T-helper 2 cell treated with Interferon-gamma antibody and Interleukin-4, amounts not matched to agents 100 ng/mL and 5 ng/mL, for 36 hours (primary cell): Measurements from ENCODE around the gene TMEM200C. TPM values are rescaled to one million over a fixed set of nuclear protein-coding genes. Genes with fewer than 3 reads are reported as not detected.

Source experiments
- intact Hi-C: fragments of 100-400 bp; cut with micrococcal nuclease; formaldehyde crosslinking; loops from one replicate; pipeline ENCODE4 v1.15.1; 2023
- total RNA-seq: library from RNA; stranded (reverse); gene quantifications from 2 replicates; pipeline ENCODE4 v1.2.3, GENCODE V29; 2022

TMEM200C gene
- not detected in 2 replicates for total RNA-seq

GRCh38 chr18:5895299-5895875 lies at the start of gene TMEM200C:
TMEM200C (minus strand) TSS chr18:5895522; CDS start chr18:5892063, 3,459 bp downstream.
- intact Hi-C loops, result loop anchor here (10.0 kb wide), 1 partner anchor 291 kb away; no protein-coding TSS in a partner anchor

GRCh38 chr18:5944448-5944847 lies 49.1 kb upstream of the TMEM200C start:
- intact Hi-C loops, result no loop called here

GRCh38 chr18:5943514-5943913 lies 48.2 kb upstream of the TMEM200C start:
- intact Hi-C loops, result no loop called here

GRCh38 chr18:5942591-5942990 lies 47.3 kb upstream of the TMEM200C start:
- intact Hi-C loops, result no loop called here

DNA sequence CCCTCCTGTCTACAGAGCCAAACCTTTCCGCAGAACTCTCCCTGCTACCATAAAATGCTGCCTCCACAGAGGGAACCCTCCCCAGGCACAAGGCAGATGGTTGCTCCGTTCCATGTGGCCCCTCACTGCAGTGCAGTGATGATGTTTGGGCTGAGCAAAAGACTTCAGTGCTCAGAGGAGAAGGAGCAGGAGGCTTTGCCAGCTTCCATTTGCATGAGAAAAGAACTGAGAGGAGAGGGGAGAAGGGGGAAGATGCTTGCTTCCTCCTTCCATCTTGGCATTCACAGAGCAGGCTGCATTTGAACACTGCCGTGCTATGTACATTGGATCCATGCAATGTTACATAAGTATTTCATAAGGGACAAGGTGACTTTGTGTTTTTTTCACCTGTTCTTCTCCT lies 46.6 kb upstream of the TMEM200C start:
- intact Hi-C loops, result no loop called here

DNA sequence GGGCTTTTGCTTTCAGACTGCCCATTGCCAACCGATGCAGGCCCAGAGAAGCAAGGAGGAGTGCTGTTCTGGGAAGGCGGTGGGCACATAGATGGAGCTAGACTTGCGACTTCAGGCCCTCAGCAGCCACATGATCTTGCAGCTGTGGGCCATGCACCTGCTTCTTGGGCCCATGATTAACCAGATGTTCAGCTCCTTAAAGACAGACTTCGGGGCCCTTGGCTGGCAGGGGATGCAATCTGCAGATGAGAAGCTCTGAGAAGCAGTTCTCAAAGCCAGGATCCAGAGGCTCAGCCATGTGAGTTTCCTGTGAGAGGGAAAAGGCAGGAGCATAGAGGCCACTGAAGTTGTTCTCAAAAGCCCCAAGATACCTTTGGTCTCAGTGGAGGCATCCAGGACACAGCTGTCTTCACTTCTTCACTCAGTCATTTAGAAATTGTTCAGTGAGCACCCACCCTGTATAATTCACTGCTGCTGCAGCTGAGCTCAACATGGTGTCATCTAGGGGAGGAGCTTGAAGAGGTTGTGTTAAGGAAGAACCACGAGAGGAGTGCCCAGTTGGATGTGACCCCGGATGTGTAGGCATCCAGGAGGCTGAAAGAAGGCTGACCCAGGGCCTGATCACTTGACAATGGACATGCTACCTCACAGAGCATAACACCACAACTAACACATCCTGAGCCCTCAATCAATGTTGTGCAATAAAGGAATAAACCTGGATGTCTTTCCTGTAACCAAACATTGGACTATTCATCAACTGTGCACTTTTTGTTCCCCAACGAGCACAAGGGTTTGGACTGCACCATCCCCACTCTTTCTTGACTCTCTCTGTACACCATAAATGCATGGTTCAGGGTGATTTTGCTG lies 44.7 kb upstream of the TMEM200C start:
- intact Hi-C loops, result no loop called here

DNA sequence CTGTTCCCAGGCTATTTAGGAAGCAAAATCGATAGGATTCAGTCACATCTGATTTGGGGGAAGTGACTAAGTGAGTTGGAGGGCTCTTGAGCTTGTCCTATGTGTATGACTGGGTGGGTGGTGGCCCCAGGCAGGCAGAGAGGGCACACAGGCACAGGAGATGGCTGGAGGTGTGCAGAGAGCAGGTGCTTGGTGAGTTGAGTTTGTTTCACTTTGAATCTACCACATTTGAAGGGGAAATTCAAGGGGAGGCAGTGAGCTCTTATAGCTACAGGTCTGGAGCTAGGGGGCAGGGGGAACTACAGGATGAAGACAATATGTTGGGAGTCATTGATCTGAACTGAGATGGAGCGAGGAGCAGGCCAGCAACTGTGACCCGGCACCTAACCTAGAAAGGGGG lies 42.5 kb upstream of the TMEM200C start:
- intact Hi-C loops, result no loop called here

GRCh38 chr18:5937121-5937520 lies 41.8 kb upstream of the TMEM200C start:
- intact Hi-C loops, result no loop called here

- intact Hi-C loops, result no loop called here
Observed at GRCh38 chr18:5930789-5931188, 35.5 kb upstream of the TMEM200C start.

DNA sequence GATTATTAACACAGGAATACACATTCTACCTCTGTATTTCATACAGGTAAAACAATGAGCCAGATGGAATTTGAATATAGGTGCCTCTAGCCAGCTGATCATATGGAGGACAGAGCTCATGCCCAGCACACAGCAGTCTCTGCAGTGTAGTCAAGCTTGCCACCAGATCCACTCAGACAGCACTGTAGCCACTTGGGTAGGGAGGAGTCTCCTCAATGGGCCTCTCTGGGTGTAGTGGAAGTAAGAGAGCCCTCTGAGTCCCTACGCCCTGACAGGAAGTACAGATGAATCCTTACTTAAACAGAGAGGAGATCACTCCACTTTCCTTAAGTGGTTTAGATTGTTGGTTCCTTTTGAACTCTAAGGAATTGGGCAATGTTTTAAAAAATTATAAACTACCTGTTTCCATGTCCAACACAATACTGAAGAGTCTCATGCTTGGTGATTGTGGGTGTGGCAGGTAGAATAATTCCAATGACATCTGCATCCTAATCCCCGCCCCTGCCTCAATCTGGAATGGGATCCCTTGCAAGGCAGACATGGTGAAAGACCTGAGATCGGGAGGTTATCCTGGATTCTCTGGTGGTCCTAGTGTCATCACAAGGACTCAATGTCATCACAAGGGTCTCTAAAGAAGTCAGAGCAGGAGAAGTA lies 23.0 kb upstream of the TMEM200C start:
- intact Hi-C loops, result no loop called here

DNA sequence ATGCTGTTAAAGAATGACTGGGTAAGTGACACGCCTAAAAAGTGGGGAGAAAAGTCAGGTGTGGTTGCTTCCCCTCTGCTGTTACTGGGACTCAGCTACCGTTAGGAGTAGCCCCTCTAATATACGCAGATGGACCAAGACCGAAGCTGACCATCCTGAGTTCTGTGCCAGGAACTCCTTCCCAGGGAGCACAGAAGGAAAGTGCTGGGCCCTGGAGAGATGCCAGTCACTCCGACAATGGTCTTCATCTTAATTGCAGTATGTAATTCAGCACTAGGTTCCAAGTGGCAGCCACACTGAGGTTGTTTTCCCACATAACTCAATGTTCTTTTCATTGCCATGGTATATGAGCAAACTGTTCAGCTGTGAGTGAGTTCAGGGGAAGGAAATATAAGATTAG lies 19.6 kb upstream of the TMEM200C start:
- intact Hi-C loops, result no loop called here

DNA sequence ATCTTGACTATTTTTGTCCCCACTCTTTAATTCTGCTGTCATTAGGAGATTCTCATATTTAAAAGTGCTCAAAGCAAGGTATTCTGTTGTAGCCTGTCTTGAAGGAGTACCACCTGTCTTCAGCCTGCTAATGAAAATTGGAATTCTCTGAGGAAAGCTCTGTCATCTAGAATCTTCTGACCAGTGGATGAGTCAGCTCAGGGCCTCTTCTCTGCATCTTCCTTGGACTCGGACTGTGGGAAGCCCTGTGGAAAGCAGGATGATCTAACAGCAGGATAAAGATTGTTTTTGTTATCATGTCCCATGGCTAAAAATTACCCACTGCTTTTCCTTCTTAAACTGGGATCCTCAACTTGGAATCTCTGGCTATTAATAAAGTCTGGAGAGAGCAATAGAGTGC lies 18.7 kb upstream of the TMEM200C start:
- intact Hi-C loops, result no loop called here

DNA sequence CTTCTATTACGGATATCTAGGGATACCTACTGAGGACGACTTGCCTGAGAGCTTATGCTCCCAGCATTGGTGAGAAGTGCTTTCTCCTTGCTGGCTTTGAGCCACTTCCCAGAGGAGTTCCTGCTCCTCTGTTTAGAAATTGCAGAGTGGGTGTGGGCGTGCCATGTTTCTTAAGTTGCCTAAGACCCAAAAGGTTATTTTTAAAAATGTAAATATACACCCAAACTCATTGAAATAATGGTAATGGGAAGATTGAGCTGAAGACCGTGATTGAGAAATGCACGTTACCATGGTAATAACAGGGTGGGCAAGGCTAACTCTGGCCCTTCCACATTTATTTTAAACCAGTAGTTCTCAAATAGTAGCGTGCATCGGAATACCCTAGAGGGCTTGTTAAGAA lies 17.2 kb upstream of the TMEM200C start:
- intact Hi-C loops, result no loop called here

DNA sequence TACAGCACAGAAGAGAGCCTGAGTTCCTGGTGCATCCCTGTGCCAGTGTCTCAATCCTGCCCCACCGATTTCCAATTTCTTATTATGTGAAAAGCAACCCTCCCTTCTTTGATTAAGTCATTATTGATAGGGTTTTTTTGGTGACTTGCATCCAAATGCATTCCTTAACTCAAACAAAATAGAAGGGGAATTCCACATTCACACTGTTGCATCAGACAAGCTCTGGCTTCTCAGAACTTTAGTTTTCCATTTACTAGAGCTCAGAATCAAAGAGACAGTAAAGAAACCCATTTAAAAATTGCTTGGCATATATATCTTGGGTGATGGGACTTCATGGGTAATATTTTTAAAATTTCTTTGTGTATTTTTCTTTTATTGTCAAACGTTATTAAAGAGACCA lies 13.8 kb upstream of the TMEM200C start:
- intact Hi-C loops, result no loop called here

- intact Hi-C loops, result no loop called here
Observed at GRCh38 chr18:5903386-5903785, 8.1 kb upstream of the TMEM200C start.

DNA sequence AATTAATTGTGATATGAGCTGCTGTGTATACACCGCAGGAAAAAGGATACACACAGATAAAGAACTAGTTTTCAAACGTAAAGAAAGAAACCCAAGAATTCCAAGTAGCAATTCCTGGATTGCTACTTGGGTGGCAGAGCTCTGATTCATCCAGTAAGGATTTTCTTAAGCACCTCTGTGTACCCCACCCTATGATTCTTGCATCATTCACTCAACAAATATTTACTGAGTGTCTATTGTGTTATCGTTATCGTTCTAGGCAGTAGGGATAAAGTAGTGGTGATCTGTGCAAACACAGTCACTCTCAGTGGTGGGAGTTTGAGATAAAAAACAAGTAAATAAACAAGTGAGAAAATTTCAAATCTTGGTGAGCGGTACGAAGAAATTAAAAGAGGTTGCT lies 4.9 kb upstream of the TMEM200C start:
- intact Hi-C loops, result no loop called here

GRCh38 chr18:5899835-5900234 lies 4.5 kb upstream of the TMEM200C start:
- intact Hi-C loops, result loop anchor here (10.0 kb wide), 1 partner anchor 295 kb away; no protein-coding TSS in a partner anchor

DNA sequence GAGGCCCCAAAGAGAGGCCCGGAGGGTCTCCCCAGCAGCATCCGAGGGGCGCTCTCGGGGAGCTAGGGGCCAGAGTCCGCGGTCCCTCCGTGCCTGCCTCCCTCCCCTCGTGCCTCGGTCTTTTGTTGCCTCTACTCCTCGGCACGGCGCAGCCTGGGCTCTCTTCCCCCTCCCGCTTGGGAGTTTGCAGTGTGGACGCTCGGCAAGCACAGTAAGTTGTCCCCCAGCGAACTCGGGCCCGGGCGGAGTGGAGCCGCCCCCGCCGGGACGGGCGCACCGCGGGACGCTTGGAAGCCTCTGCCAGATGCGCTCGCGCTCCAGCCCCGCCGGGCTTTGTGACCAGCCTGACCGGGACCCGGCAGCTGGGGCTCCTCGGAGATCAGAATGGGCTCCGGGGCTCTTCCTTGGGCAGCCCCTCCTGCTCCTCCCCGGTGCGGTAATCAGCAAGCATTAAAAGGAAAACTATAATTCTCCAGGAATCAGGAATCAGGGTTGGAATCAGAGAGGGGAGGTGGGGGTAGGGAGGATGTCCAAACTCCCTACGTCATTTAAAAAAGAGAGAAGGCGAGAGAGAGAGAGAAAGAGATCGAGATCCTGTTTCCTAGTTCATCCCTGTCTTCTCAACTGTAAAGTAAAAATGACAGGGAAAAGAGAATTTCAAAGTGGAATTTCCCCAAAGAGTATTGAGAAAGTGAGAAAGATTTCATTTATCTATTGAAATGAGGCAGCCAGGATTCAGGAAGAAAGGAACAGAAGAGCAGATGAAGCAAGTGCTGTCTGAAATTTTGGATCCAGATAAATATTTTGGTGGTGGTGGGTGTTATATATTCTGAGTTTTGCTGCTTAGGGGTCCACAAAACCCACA lies 786 bp upstream of the TMEM200C start:
- intact Hi-C loops, result loop anchor here (10.0 kb wide), 1 partner anchor 291 kb away; no protein-coding TSS in a partner anchor

DNA sequence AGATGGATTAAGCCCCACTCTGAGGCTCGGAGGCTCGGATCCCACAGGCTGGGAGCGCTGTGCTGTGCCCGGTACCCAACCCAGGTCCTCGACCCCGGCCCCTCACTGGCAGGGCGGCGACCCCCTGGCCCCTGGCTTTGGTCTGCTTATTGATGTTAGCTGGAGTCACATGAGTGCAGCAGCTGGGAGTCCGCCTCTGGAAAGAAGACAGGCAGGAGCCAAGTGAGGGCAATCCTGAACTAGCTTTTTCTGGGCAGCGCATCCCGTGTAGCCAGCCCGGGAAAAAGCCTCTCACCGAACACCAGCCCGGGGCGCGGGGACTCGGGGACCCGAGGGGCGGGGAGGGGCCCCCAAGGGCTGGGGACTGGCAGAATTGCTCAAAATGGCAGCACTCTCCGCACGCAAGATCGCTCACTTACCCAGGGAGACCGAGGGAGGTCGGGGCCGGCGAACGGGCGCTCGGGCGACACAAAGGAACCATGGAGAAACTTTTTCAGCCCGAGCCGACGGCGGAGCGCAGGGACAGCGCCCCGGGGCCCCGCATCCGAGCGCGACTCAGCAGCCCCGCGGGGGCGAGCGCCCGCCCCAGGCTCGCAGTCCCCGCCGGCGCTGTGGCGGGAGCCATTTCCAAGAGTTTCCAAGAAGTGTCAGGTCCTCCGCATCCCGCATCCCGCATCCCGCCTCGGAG lies 567 bp downstream of the TMEM200C start:
- intact Hi-C loops, result loop anchor here (5.0 to 10.0 kb wide), 3 partner anchors 108 to 822 kb away; no protein-coding TSS in a partner anchor

DNA sequence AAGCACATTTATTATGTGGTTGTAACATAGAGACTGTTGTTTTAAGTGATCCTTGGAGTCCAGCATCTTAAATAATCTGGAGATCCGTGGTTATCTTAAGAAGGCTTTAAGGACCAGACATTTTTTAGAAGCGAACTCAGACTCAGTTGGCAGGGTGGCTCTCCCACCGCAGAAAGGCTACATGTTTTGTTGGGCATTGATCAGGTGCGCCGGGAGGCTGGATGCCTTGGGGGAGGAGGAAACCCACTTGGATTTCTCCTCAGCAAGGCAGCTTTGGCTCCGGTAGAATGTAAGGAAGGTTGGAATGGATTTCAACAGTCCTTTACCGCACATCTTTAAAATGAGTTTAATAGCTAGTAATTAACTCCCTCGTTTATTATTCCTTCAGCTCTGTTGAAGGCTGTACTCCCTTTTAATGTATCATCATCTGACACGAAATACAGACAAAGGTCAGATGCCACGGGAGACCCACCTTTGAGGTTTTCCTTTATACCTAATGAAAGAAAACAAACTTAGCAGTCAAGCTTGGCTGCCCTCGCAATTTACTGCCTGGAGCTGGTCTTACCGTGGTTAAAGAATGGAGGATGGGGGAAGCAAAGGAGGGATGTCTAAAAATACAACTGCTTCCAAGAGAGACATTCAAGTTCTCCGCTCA lies 1.2 kb downstream of the TMEM200C start:
- intact Hi-C loops, result loop anchor here (5.0 to 10.0 kb wide), 3 partner anchors 108 to 822 kb away; no protein-coding TSS in a partner anchor
